ENCODE measurements around the gene MYNN. TPM values are rescaled to one million over a fixed set of nuclear protein-coding genes. Genes with fewer than 3 reads are reported as not detected.

MYNN gene
- total RNA-seq, 5 donors from 2014 or later (not counting 1 experiment from before 2014, with no cell fraction given): 15.1 to 20.3 (median 17.6) TPM

DNA sequence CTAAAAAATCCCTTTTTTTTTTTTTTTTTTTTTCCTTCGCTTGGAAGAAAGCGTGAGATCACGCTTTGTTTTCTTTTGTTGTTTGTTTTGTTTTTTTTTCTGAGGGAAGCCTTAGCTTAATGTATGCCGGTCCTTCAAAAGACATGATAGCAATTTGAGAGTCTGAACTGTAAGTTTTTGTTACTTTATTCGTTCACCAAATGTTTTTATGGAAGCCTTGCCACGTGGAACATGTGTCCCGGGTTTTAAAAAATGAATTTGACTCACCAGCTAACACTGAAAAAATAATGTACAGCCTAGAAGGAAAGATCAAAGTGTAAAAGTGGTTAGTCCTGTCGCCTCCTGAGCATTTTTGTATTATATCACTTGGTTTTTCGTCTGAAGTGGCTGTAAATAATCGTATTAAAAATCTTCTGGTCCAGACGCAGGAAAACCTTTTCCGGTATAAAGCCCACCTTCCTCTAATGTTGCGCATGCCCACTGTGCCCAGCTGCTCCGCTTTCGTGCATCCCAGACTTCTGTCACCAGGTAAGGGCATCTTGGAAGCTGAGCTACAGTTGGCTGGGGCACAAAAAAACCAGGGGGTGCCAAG, 795 bp upstream of the MYNN start:
- ChIA-PET POLR2A (interaction anchor here (0.6 to 2.5 kb wide), 10 partner anchors 8 to 1350 kb away, joined by 3 to 32 read pairs (median 4); partner anchors contain the start of genes SKIL (in 1 of the 2) and TERC (in 1 of the 2)), CTCF (interaction anchor here (0.6 to 2.4 kb wide), 9 partner anchors 9 to 1478 kb away, joined by 3 to 14 read pairs (median 7); no protein-coding TSS in a partner anchor)
- H3K4me3 Mint-ChIP-seq: peak overlapping the region; percentile 98 to 99 (median 99)
- WGBS (ENCODE audit: insufficient coverage): 0% methylated on average over 5 of the region's 15 CpGs
- H3K4me1 ChIP-seq (ENCODE audit: control insufficient read depth in 1 of 2, extremely low read depth in 1 of 2, insufficient read depth in 2 of 2, low read length in 2 of 2): peaks cover 12 to 22% of the 10 kb centered on the region in 2 experiments
- no peaks in the 10 kb centered on the region for H3K27me3 ChIP-seq (replicated peaks in 1 of 2; ENCODE audit: control insufficient read depth in 2 of 2, extremely low read depth in 1 of 2, insufficient read depth in 2 of 2, low read length in 1 of 2)
- H3K9me3 ChIP-seq: no peaks in the 10 kb centered on the region
- no peaks in the 10 kb centered on the region for H3K27me3 Mint-ChIP-seq
- H3K36me3 Mint-ChIP-seq: peaks cover 14% of the 10 kb centered on the region
- H3K4me1 Mint-ChIP-seq: peaks cover 41 to 56% (median 43%) of the 10 kb centered on the region in 3 donors
- peak overlapping the region; percentile 81 to 99 for H3K4me3 ChIP-seq (ENCODE audit: control insufficient read depth in 1 of 2, extremely low read depth in 1 of 2, low read length in 1 of 2)
- peaks cover 0 to 19% of the 10 kb centered on the region in 2 donors for H3K36me3 ChIP-seq (ENCODE audit: control insufficient read depth in 2 of 2, extremely low read depth in 1 of 2, insufficient read depth in 1 of 2, low read length in 1 of 2)
- peaks cover 0 to 3% (median 0%) of the 10 kb centered on the region in 3 donors for H3K9me3 Mint-ChIP-seq
- peak in 1 of 35 experiments; percentile 53 for DNase-seq
- peak; percentile 20 to 34 (median 26) for ATAC-seq (replicated peaks in 1 of 4)
- H3K27ac Mint-ChIP-seq: peak overlapping the region; percentile 98 to 99
- peak overlapping the region; percentile 97 for H3K27ac ChIP-seq (ENCODE audit: low read length)

DNA sequence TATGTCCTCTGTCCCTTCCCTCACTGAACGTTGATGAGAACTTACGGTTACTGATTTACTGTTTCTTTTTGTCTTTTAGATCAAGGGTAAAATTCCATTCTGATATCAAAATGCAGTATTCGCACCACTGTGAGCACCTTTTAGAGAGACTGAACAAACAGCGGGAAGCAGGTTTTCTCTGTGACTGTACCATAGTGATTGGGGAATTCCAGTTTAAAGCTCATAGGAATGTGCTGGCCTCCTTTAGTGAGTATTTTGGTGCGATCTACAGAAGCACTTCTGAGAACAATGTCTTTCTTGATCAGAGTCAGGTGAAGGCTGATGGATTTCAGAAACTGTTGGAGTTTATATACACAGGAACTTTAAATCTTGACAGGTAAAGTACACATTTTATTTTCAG, 990 bp downstream of the MYNN start:
- DNase-seq: no peak

GRCh38 chr3:169777822-169778221, 4.6 kb downstream of the MYNN start:
- H3K27me3 ChIP-seq (replicated peaks in 1 of 2; ENCODE audit: control insufficient read depth in 2 of 2, extremely low read depth in 1 of 2, insufficient read depth in 2 of 2, low read length in 1 of 2): no peaks in the 10 kb centered on the region
- H3K4me1 ChIP-seq (ENCODE audit: control insufficient read depth in 1 of 2, extremely low read depth in 1 of 2, insufficient read depth in 2 of 2, low read length in 2 of 2): peaks cover 9 to 18% of the 10 kb centered on the region in 2 experiments
- H3K36me3 ChIP-seq (ENCODE audit: control insufficient read depth in 2 of 2, extremely low read depth in 1 of 2, insufficient read depth in 1 of 2, low read length in 1 of 2): peaks cover 5 to 66% of the 10 kb centered on the region in 2 donors
- CTCF ChIA-PET: interaction anchor here in 1 of 2 donors (0.6 kb wide), 2 partner anchors 54 to 629 kb away, joined by 7 to 8 read pairs; no protein-coding TSS in a partner anchor
- H3K27me3 Mint-ChIP-seq: no peaks in the 10 kb centered on the region
- WGBS (ENCODE audit: insufficient coverage): 86% methylated on average over 4 of the region's 4 CpGs
- DNase-seq: no peak
- H3K27ac Mint-ChIP-seq: no peak overlapping the region
- H3K9me3 Mint-ChIP-seq: no peaks in the 10 kb centered on the region
- H3K4me3 ChIP-seq (ENCODE audit: control insufficient read depth in 1 of 2, extremely low read depth in 1 of 2, low read length in 1 of 2): no peak overlapping the region
- H3K4me1 Mint-ChIP-seq: peaks cover 68 to 75% (median 74%) of the 10 kb centered on the region in 3 donors
- peaks cover 46% of the 10 kb centered on the region for H3K36me3 Mint-ChIP-seq
- POLR2A ChIA-PET: interaction anchor here (0.5 kb wide), 2 partner anchors 402 to 588 kb away, joined by 4 to 9 read pairs; no protein-coding TSS in a partner anchor
- no peak overlapping the region for H3K4me3 Mint-ChIP-seq
- H3K9me3 ChIP-seq: no peaks in the 10 kb centered on the region
- no peak overlapping the region for H3K27ac ChIP-seq (ENCODE audit: low read length)
- ATAC-seq (replicated peaks in 1 of 4): no peak

More for the DNA sequence above, 990 bp downstream of the MYNN start:
- peaks cover 50 to 65% (median 54%) of the 10 kb centered on the region in 3 donors for H3K4me1 Mint-ChIP-seq
- no peak for ATAC-seq (replicated peaks in 1 of 4)
- H3K4me3 ChIP-seq (ENCODE audit: control insufficient read depth in 1 of 2, extremely low read depth in 1 of 2, low read length in 1 of 2): peak overlapping the region; percentile 81 to 99
- H3K9me3 Mint-ChIP-seq: no peaks in the 10 kb centered on the region
- H3K36me3 Mint-ChIP-seq: peaks cover 25% of the 10 kb centered on the region
- peaks cover 0 to 35% of the 10 kb centered on the region in 2 donors for H3K36me3 ChIP-seq (ENCODE audit: control insufficient read depth in 2 of 2, extremely low read depth in 1 of 2, insufficient read depth in 1 of 2, low read length in 1 of 2)
- ChIA-PET POLR2A (interaction anchor here (0.5 to 2.5 kb wide), 3 partner anchors 11 to 583 kb away, joined by 4 to 17 read pairs (median 7); partner anchors contain the start of gene SKIL (in 1 of the 2)), CTCF (interaction anchor here (0.5 to 2.4 kb wide), 4 partner anchors 11 to 192 kb away, joined by 4 to 10 read pairs (median 7); partner anchors contain the start of gene SEC62 (in 1 of the 2))
- peak overlapping the region; percentile 98 to 99 (median 99) for H3K4me3 Mint-ChIP-seq
- H3K27me3 ChIP-seq (replicated peaks in 1 of 2; ENCODE audit: control insufficient read depth in 2 of 2, extremely low read depth in 1 of 2, insufficient read depth in 2 of 2, low read length in 1 of 2): no peaks in the 10 kb centered on the region
- WGBS (ENCODE audit: insufficient coverage): no CpG with 5 or more reads among the region's 5 CpGs
- peak overlapping the region; percentile 97 for H3K27ac ChIP-seq (ENCODE audit: low read length)
- H3K9me3 ChIP-seq: no peaks in the 10 kb centered on the region
- H3K4me1 ChIP-seq (ENCODE audit: control insufficient read depth in 1 of 2, extremely low read depth in 1 of 2, insufficient read depth in 2 of 2, low read length in 2 of 2): peaks cover 12 to 22% of the 10 kb centered on the region in 2 experiments
- no peaks in the 10 kb centered on the region for H3K27me3 Mint-ChIP-seq
- H3K27ac Mint-ChIP-seq: peak overlapping the region; percentile 98 to 99

DNA sequence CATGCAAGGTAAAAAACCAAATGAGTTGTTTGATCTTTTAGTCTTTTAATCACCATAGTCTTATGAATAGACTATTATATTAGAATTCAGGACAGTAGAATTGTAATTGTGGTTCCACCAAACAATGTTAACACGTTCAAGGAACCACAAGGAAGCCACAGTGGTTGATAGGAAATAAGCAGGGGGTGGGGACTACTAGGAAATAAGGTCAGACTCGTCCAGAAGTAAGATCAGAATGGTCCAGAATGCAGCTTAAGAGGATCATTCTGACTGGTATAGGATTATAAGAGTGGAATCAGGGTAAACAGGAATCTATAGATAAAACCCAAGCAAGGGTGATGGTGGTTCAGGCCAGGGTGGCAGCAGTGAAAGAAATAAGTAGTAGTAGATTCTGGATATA, 7.5 kb downstream of the MYNN start:
- ChIA-PET POLR2A (no interaction called here), CTCF (no interaction called here)
- 20% methylated on average over 1 of the region's 2 CpGs for WGBS (ENCODE audit: insufficient coverage)
- Mint-ChIP-seq H3K27ac (no peak overlapping the region), H3K9me3 (no peaks in the 10 kb centered on the region), H3K27me3 (no peaks in the 10 kb centered on the region), H3K36me3 (peaks cover 49% of the 10 kb centered on the region), H3K4me3 (no peak overlapping the region), H3K4me1 (peaks cover 51 to 53% (median 51%) of the 10 kb centered on the region in 3 donors)
- ATAC-seq (replicated peaks in 1 of 4): no peak
- no peaks in the 10 kb centered on the region for H3K9me3 ChIP-seq
- no peak for DNase-seq
- peaks cover 0 to 6% of the 10 kb centered on the region in 2 experiments for H3K4me1 ChIP-seq (ENCODE audit: control insufficient read depth in 1 of 2, extremely low read depth in 1 of 2, insufficient read depth in 2 of 2, low read length in 2 of 2)
- peaks cover 5 to 72% of the 10 kb centered on the region in 2 donors for H3K36me3 ChIP-seq (ENCODE audit: control insufficient read depth in 2 of 2, extremely low read depth in 1 of 2, insufficient read depth in 1 of 2, low read length in 1 of 2)
- H3K27ac ChIP-seq (ENCODE audit: low read length): no peak overlapping the region
- no peak overlapping the region for H3K4me3 ChIP-seq (ENCODE audit: control insufficient read depth in 1 of 2, extremely low read depth in 1 of 2, low read length in 1 of 2)
- H3K27me3 ChIP-seq (replicated peaks in 1 of 2; ENCODE audit: control insufficient read depth in 2 of 2, extremely low read depth in 1 of 2, insufficient read depth in 2 of 2, low read length in 1 of 2): no peaks in the 10 kb centered on the region

DNA sequence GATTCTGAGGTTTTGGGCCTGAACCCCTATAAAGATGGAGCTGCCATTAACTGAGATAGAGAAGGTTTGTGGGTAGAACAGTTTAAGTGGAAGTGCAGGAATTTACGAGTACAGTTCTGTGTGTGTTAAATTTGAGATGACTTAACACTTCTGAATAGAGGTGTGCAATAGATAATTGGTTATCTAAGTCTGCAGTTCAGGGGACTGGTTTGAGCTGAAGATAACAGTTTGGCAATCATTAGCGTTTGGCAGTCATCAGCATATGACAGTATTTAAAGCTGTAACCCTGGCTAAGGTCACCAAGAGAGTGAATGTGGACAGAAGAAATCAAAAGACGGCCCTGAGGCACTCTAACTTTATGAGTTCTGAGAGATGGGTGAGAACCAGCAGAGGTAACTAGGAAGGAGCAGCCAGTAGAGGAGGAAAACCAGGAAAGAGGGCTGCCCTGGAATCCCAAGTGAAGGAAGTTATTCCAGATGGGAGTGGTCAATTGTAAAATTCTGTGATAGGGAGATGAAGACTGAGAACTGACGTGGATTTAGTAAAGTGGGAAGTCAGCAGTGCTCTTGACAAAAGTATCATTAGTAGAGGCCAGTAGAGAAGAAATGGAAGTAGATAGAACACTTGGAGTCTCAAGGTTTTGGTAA, 8.1 kb downstream of the MYNN start:
- Mint-ChIP-seq H3K9me3 (no peaks in the 10 kb centered on the region), H3K4me3 (no peak overlapping the region), H3K4me1 (peaks cover 45 to 47% (median 45%) of the 10 kb centered on the region in 3 donors), H3K27me3 (no peaks in the 10 kb centered on the region), H3K27ac (no peak overlapping the region), H3K36me3 (peaks cover 52% of the 10 kb centered on the region)
- ChIA-PET POLR2A (interaction anchor here in 1 of 2 donors (0.6 kb wide), 1 partner anchor 124 kb away, joined by 3 read pairs; no protein-coding TSS in a partner anchor), CTCF (no interaction called here)
- no peak for DNase-seq
- ATAC-seq (replicated peaks in 1 of 4): no peak
- Histone ChIP-seq H3K36me3 (ENCODE audit: control insufficient read depth in 2 of 2, extremely low read depth in 1 of 2, insufficient read depth in 1 of 2, low read length in 1 of 2) (peaks cover 5 to 71% of the 10 kb centered on the region in 2 donors), H3K27me3 (replicated peaks in 1 of 2; ENCODE audit: control insufficient read depth in 2 of 2, extremely low read depth in 1 of 2, insufficient read depth in 2 of 2, low read length in 1 of 2) (no peaks in the 10 kb centered on the region), H3K4me1 (ENCODE audit: control insufficient read depth in 1 of 2, extremely low read depth in 1 of 2, insufficient read depth in 2 of 2, low read length in 2 of 2) (peaks cover 0 to 1% of the 10 kb centered on the region in 2 experiments), H3K4me3 (ENCODE audit: control insufficient read depth in 1 of 2, extremely low read depth in 1 of 2, low read length in 1 of 2) (no peak overlapping the region), H3K27ac (ENCODE audit: low read length) (no peak overlapping the region), H3K9me3 (no peaks in the 10 kb centered on the region)
- WGBS (ENCODE audit: insufficient coverage): 84% methylated on average over 4 of the region's 4 CpGs

GRCh38 chr3:169787120-169787519, 13.9 kb downstream of the MYNN start:
- no peaks in the 10 kb centered on the region for H3K9me3 Mint-ChIP-seq
- Histone ChIP-seq H3K4me3 (ENCODE audit: control insufficient read depth in 1 of 2, extremely low read depth in 1 of 2, low read length in 1 of 2) (no peak overlapping the region), H3K4me1 (ENCODE audit: control insufficient read depth in 1 of 2, extremely low read depth in 1 of 2, insufficient read depth in 2 of 2, low read length in 2 of 2) (no peaks in the 10 kb centered on the region), H3K27ac (ENCODE audit: low read length) (no peak overlapping the region), H3K27me3 (replicated peaks in 1 of 2; ENCODE audit: control insufficient read depth in 2 of 2, extremely low read depth in 1 of 2, insufficient read depth in 2 of 2, low read length in 1 of 2) (no peaks in the 10 kb centered on the region), H3K9me3 (no peaks in the 10 kb centered on the region), H3K36me3 (ENCODE audit: control insufficient read depth in 2 of 2, extremely low read depth in 1 of 2, insufficient read depth in 1 of 2, low read length in 1 of 2) (peaks cover 0 to 39% of the 10 kb centered on the region in 2 donors)
- no peak overlapping the region for H3K4me3 Mint-ChIP-seq
- DNase-seq: no peak
- POLR2A ChIA-PET: no interaction called here
- no peaks in the 10 kb centered on the region for H3K27me3 Mint-ChIP-seq
- peaks cover 37% of the 10 kb centered on the region for H3K36me3 Mint-ChIP-seq
- WGBS (ENCODE audit: insufficient coverage): no CpG with 5 or more reads among the region's 4 CpGs
- ATAC-seq (replicated peaks in 1 of 4): no peak
- H3K4me1 Mint-ChIP-seq: peaks cover 4 to 9% (median 4%) of the 10 kb centered on the region in 3 donors
- H3K27ac Mint-ChIP-seq: no peak overlapping the region
- CTCF ChIA-PET: no interaction called here
